Measurements from ENCODE around the gene AFAP1L1.
"Not testable (repeated sequence)": the region's sequence is repeated elsewhere in the genome, so short reads cannot be mapped to it uniquely, and the experiment has no call there.

- TF ChIP-seq POLR2AphosphoS5 (IDR thresholded peaks at IDR 0.05; ENCODE audit: borderline replicate concordance, low read depth, low read length); EZH2 (IDR thresholded peaks at IDR 0.05); FOXP2 (optimal IDR thresholded peaks at IDR 0.05; ENCODE audit: control extremely low read depth, extremely low read length, insufficient read depth): not testable (repeated sequence)
Observed at GRCh38 chr5:149272781-149273180, 1.1 kb downstream of the AFAP1L1 start.
